OCI-LY7 (cell line): ENCODE data around the gene C16orf82. TPM values are rescaled to one million over a fixed set of nuclear protein-coding genes. Genes with fewer than 3 reads are reported as not detected.

Experiments
- BruUV-seq: library from RNA; stranded (reverse); fragments of 400-500 nt; replicated peaks from 2 replicates; lab custom pipeline; 2021; lab: Mats Ljungman, UMichigan
- CTCF ChIA-PET: fragments of 300-600 bp; sonication (Branson Sonifier 250); formaldehyde crosslinking; loops from one replicate; lab custom pipeline; 2022; ENCODE audit warnings: antibody characterized with exemption; ENCODE audit not compliant: unreplicated experiment; lab: Charles Lee
- POLR2A ChIA-PET: fragments of 300-600 bp; sonication (Branson Sonifier 250); formaldehyde crosslinking; loops from one replicate; lab custom pipeline; 2022; ENCODE audit warnings: antibody characterized with exemption; lab: Charles Lee
- DNase-seq: peaks from one replicate; pipeline ENCODE4 v3.0.0-alpha.2; 2015; ENCODE audit warnings: low spot score
- H2AFZ ChIP-seq: fragments of 200-600 bp; sonication (generic), shearing (Covaris generic); 2 replicates; pipeline ENCODE4 v1.6.1; 2014; ENCODE audit warnings: mild to moderate bottlenecking, antibody characterized with exemption, low read length, moderate library complexity
- H3K27ac ChIP-seq: fragments of 200-600 bp; sonication (generic); 2 replicates; pipeline ENCODE4 v1.5.1; 2014; ENCODE audit warnings: mixed run types, low read depth, mild to moderate bottlenecking, moderate library complexity, low read length, inconsistent platforms; ENCODE audit not compliant: poor library complexity, severe bottlenecking
- H3K36me3 ChIP-seq: fragments of 200-600 bp; sonication (generic); 2 replicates; pipeline ENCODE4 v1.6.1; 2014; ENCODE audit warnings: mild to moderate bottlenecking, antibody characterized with exemption, low read length, moderate library complexity, mixed read lengths; ENCODE audit not compliant: insufficient read depth
- H3K4me1 ChIP-seq: fragments of 200-600 bp; sonication (generic); 2 replicates; pipeline ENCODE4 v1.5.1; 2014; ENCODE audit warnings: mild to moderate bottlenecking, low read length; ENCODE audit not compliant: insufficient read depth, poor library complexity, severe bottlenecking
- H3K4me2 ChIP-seq: fragments of 200-600 bp; sonication (generic); 2 replicates; pipeline ENCODE4 v1.6.1; 2014; ENCODE audit warnings: mild to moderate bottlenecking, low read length
- H3K4me3 ChIP-seq: fragments of 200-600 bp; sonication (generic); 2 replicates; pipeline ENCODE4 v1.5.1; 2014; ENCODE audit warnings: mild to moderate bottlenecking, low read depth, low read length; ENCODE audit not compliant: poor library complexity, severe bottlenecking
- H3K79me2 ChIP-seq: fragments of 200-600 bp; sonication (generic); 2 replicates; pipeline ENCODE4 v1.6.1; 2016; ENCODE audit warnings: low read depth, mild to moderate bottlenecking, low read length, moderate library complexity, mixed read lengths; ENCODE audit not compliant: insufficient read depth
- H3K9me2 ChIP-seq: fragments of 200-600 bp; sonication (generic); 2 replicates; pipeline ENCODE4 v1.6.1; 2016; ENCODE audit warnings: mild to moderate bottlenecking, low read length, mixed read lengths; ENCODE audit not compliant: insufficient read depth
- H3K9me3 ChIP-seq: fragments of 200-600 bp; sonication (generic); 2 replicates; pipeline ENCODE4 v1.6.1; 2014; ENCODE audit warnings: mild to moderate bottlenecking, mixed run types, low read length, mixed read lengths
- H4K20me1 ChIP-seq: fragments of 200-600 bp; sonication (generic); 2 replicates; pipeline ENCODE4 v1.6.1; 2014; ENCODE audit warnings: mild to moderate bottlenecking, antibody characterized with exemption, low read length, moderate library complexity, mixed read lengths; ENCODE audit not compliant: insufficient read depth
- EZH2phosphoT487 ChIP-seq: fragments of 200-600 bp; sonication (generic); IDR thresholded peaks from 2 replicates; pipeline ENCODE4 v1.6.1; 2018; ENCODE audit warnings: low read depth, borderline replicate concordance, mild to moderate bottlenecking, mixed run types, antibody characterized with exemption, low read length, moderate library complexity, mixed read lengths
- intact Hi-C: fragments of 100-400 bp; cut with micrococcal nuclease; formaldehyde crosslinking; loops from one replicate; pipeline ENCODE4 v1.10.0; 2022; ENCODE audit not compliant: unreplicated experiment
- total RNA-seq, 2 experiments: library from RNA; depleted of rRNA in 1 of 2; stranded (reverse); fragments of >200 nt in 1 of 2; shearing (Covaris generic) in 1 of 2; gene quantifications; 2 replicates each; pipeline ENCODE4 v1.2.3, GENCODE V29; 2014 to 2022
- TF ChIP-seq, protein P1 (sequence below): fragments of 200-600 bp; sonication (generic); conservative IDR thresholded peaks from 2 replicates; pipeline ENCODE4 v1.5.1; 2014; ENCODE audit warnings: mild to moderate bottlenecking, antibody characterized with exemption, low read length, moderate library complexity, mixed read lengths

The C16orf82 gene
- total RNA-seq, 2 experiments from 2014 or later: not detected

DNA sequence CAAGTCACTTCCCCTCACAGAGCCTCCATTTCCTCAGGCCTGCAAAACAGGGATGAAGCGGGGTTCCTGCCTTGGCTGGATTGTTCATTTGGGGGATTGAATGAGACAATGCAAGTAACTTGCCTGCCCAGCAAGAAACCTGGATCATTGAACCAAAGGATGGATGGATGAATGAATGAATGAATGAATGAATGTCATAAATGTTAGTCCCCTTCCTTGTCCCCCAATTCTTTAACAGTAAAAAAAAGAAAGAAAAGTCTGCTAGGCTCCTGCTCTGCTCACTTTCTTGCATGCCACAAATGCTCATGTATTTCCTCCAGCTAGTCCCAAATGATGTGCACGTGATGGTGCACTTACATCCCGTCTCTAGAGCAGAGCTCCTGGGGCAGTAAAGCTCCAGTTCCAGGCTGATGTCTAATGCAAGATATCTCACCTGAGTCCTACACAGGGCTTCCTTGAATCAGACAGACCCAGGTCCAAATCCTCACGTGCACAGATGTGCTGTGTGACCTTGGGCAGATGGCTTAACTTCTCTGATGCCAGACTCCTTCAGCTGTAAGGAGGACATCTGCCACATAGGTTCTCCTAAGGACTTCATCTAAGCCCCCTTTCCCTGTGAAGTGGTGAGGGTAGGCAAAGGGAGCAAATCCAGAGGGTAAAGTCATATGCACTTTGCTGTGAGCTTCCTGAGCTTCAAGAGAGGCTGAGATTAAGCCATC is 45.5 kb downstream of the C16orf82 start:
- H3K4me1 ChIP-seq: peaks cover 30% of the 10 kb centered on the region
- DNase-seq: no peak

DNA sequence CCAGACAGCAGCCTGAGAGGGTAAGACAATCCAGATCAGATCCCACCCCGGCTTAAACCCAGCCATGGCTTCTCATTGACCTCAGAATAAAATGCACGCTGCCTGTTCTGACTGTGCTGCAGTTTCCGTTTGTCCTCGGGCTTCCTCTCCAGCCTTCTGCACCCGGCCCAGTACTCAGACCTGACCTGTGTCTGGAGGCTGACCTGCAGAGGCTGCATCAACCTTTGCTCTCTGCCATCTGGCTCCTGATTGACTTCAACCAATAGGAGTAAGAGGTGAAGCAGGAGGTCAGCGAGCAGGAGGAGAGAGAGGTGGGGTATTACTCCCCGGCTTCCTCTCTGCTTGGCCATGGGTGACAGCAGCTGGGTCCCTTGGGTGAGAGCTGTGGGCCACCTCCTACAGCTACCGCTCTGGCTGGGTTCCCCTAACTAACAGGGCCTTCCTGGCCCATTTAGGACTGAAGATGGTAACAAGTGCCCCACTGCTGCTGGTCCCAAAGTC is 46.7 kb downstream of the C16orf82 start:
- H3K9me2 ChIP-seq: no peaks in the 10 kb centered on the region
- no TSS peak for BruUV-seq
- ChIA-PET POLR2A (interaction anchor here (0.6 to 0.9 kb wide), 4 partner anchors 14 to 337 kb away, joined by 3 to 5 read pairs (median 4); no protein-coding TSS in a partner anchor), CTCF (no interaction called here)
- peak overlapping the region; percentile 90 for H2AFZ ChIP-seq
- H4K20me1 ChIP-seq: no peaks in the 10 kb centered on the region
- TF ChIP-seq, protein P1, sequence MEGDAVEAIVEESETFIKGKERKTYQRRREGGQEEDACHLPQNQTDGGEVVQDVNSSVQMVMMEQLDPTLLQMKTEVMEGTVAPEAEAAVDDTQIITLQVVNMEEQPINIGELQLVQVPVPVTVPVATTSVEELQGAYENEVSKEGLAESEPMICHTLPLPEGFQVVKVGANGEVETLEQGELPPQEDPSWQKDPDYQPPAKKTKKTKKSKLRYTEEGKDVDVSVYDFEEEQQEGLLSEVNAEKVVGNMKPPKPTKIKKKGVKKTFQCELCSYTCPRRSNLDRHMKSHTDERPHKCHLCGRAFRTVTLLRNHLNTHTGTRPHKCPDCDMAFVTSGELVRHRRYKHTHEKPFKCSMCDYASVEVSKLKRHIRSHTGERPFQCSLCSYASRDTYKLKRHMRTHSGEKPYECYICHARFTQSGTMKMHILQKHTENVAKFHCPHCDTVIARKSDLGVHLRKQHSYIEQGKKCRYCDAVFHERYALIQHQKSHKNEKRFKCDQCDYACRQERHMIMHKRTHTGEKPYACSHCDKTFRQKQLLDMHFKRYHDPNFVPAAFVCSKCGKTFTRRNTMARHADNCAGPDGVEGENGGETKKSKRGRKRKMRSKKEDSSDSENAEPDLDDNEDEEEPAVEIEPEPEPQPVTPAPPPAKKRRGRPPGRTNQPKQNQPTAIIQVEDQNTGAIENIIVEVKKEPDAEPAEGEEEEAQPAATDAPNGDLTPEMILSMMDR: no peak
- TF ChIP-seq EZH2phosphoT487: no peak
- H3K79me2 ChIP-seq: no peaks in the 10 kb centered on the region
- H3K4me2 ChIP-seq: peak overlapping the region; percentile 63
- H3K27ac ChIP-seq: peak overlapping the region; percentile 43
- no peaks in the 10 kb centered on the region for H3K36me3 ChIP-seq
- no peaks in the 10 kb centered on the region for H3K9me3 ChIP-seq
- H3K4me3 ChIP-seq: no peak overlapping the region
- intact Hi-C loops: loop anchor here (5.0 kb wide), 1 partner anchor 254 kb away; no protein-coding TSS in a partner anchor
- peaks cover 30% of the 10 kb centered on the region for H3K4me1 ChIP-seq
- peak; percentile 81 for DNase-seq

More for the DNA sequence above, 45.5 kb downstream of the C16orf82 start:
- H3K4me3 ChIP-seq: no peak overlapping the region
- H4K20me1 ChIP-seq: no peaks in the 10 kb centered on the region
- no peaks in the 10 kb centered on the region for H3K36me3 ChIP-seq
- no peak overlapping the region for H3K4me2 ChIP-seq
- no peak overlapping the region for H3K27ac ChIP-seq
- no peaks in the 10 kb centered on the region for H3K79me2 ChIP-seq
- no TSS peak for BruUV-seq
- intact Hi-C loops: loop anchor here (5.0 kb wide), 1 partner anchor 255 kb away; no protein-coding TSS in a partner anchor
- POLR2A ChIA-PET: interaction anchor here (0.6 to 0.7 kb wide), 2 partner anchors 104 to 265 kb away, joined by 4 read pairs; no protein-coding TSS in a partner anchor
- CTCF ChIA-PET: interaction anchor here (0.6 kb wide), 1 partner anchor 29 kb away, joined by 11 read pairs; no protein-coding TSS in a partner anchor
- H3K9me2 ChIP-seq: no peaks in the 10 kb centered on the region
- no peak overlapping the region for H2AFZ ChIP-seq
- H3K9me3 ChIP-seq: no peaks in the 10 kb centered on the region
- no peak for TF ChIP-seq EZH2phosphoT487
- TF ChIP-seq, protein P1: no peak
